ES-I3 (cell line): ENCODE results near the gene SYCE1.
"Not testable (repeated sequence)": the region's sequence is repeated elsewhere in the genome, so short reads cannot be mapped to it uniquely, and the experiment has no call there.

Source experiments
- H3K36me3 ChIP-seq: 2 replicates; pipeline ENCODE4 v1.6.1; 2013; ENCODE audit warnings: mild to moderate bottlenecking, low read length, control low read depth, moderate library complexity; ENCODE audit not compliant: insufficient read depth
- H3K4me1 ChIP-seq: 2 replicates; pipeline ENCODE4 v1.6.1; 2013; ENCODE audit warnings: mild to moderate bottlenecking, control low read depth, low read length; ENCODE audit not compliant: insufficient read depth
- H3K9ac ChIP-seq: 2 replicates; pipeline ENCODE4 v1.6.1; 2013; ENCODE audit warnings: low read depth, mild to moderate bottlenecking, low read length, moderate library complexity
- H3K9me3 ChIP-seq: 2 replicates; pipeline ENCODE4 v1.6.1; 2013; ENCODE audit warnings: mild to moderate bottlenecking, low read length, moderate library complexity; ENCODE audit not compliant: control insufficient read depth, insufficient read depth

SYCE1 gene

DNA sequence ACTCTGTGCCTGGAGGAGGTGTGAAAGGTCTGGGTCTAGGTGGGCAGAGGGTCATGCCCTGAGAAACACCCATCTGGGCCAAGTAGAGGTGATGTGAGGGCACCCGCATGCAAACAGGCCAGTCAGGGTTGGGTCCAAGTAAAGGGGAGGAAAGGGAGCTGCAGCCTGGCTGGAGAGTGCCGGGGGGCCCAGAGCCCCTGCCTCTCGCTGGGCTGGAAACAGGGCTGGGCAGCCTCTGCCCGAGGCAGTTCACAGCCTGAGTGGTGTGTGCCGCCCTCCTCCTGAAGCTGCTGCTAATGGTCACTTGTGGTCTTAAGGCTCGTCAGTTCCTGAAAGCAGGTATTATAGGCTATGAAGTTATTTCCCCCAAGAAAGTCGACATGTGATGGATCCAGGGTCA is 31.0 kb downstream of the SYCE1 start:
- H3K4me1 ChIP-seq = no peaks in the 10 kb centered on the region
- no peaks in the 10 kb centered on the region for H3K9me3 ChIP-seq
- no peaks in the 10 kb centered on the region for H3K36me3 ChIP-seq
- H3K9ac ChIP-seq = no peak overlapping the region

- Histone ChIP-seq H3K4me1 (no peaks in the 10 kb centered on the region), H3K36me3 (no peaks in the 10 kb centered on the region), H3K9ac (no peak overlapping the region), H3K9me3 (no peaks in the 10 kb centered on the region)
These were observed 32.5 kb downstream of the SYCE1 start for GRCh38 chr10:133532871-133533270.

- Histone ChIP-seq H3K4me1 (no peaks in the 10 kb centered on the region), H3K9me3 (no peaks in the 10 kb centered on the region), H3K36me3 (no peaks in the 10 kb centered on the region), H3K9ac (no peak overlapping the region)
These were observed 34.9 kb downstream of the SYCE1 start for GRCh38 chr10:133530506-133530905.

GRCh38 chr10:133529576-133529946 is 35.8 kb downstream of the SYCE1 start:
- Histone ChIP-seq H3K9ac (peak overlapping the region; percentile 44; the same call in 1 of the 2 replicates), H3K4me1 (no peaks in the 10 kb centered on the region), H3K9me3 (no peaks in the 10 kb centered on the region), H3K36me3 (no peaks in the 10 kb centered on the region)

- Histone ChIP-seq H3K36me3 (no peaks in the 10 kb centered on the region), H3K9ac (peak overlapping the region; percentile 44; the same call in 1 of the 2 replicates), H3K9me3 (no peaks in the 10 kb centered on the region), H3K4me1 (no peaks in the 10 kb centered on the region)
These were observed 36.4 kb downstream of the SYCE1 start for GRCh38 chr10:133528845-133529575.

DNA sequence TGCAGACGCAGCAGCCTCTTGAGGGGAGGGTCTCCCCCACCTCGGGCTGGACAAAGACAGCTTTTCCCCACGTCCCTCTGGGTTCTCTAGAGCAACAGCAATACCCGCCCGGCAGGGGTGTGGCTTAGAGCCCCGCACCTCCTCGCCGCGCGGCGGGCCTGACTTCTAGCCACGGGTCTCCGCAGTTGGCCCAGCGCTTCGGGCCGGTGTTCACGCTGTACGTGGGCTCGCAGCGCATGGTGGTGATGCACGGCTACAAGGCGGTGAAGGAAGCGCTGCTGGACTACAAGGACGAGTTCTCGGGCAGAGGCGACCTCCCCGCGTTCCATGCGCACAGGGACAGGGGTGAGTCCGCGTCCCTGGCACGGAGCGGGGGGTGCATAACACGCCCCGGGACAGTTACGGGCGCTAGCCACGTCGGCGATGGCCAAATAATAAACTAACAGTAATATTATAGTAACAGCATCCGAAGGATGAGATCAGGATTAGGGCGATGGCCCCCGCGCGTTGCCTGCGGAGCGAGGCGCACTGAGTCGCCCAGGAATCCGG is 37.0 kb downstream of the SYCE1 start:
- Histone ChIP-seq H3K36me3 (no peaks in the 10 kb centered on the region), H3K9ac (peak overlapping the region; percentile 44; the same call in 1 of the 2 replicates)

GRCh38 chr10:133527771-133528271 is 37.6 kb downstream of the SYCE1 start:
- Histone ChIP-seq H3K4me1 (no peaks in the 10 kb centered on the region), H3K36me3 (no peaks in the 10 kb centered on the region), H3K9me3 (no peaks in the 10 kb centered on the region), H3K9ac (peak overlapping the region; percentile 44; the same call in 1 of the 2 replicates)

More for the DNA sequence above, 37.0 kb downstream of the SYCE1 start:
- H3K4me1 ChIP-seq = no peaks in the 10 kb centered on the region
- no peaks in the 10 kb centered on the region for H3K9me3 ChIP-seq

- no peaks in the 10 kb centered on the region for H3K36me3 ChIP-seq
- H3K9ac ChIP-seq = peak within 1 kb of the TSS; percentile 44; the same call in 1 of the 2 replicates
- no peaks in the 10 kb centered on the region for H3K9me3 ChIP-seq
- H3K4me1 ChIP-seq = no peaks in the 10 kb centered on the region
These were observed 38.3 kb downstream of the SYCE1 start, which contains the start of gene CYP2E1 for GRCh38 chr10:133526957-133527588. CYP2E1 (plus strand) TSS chr10:133527363; CDS start chr10:133527396, 33 bp downstream.

DNA sequence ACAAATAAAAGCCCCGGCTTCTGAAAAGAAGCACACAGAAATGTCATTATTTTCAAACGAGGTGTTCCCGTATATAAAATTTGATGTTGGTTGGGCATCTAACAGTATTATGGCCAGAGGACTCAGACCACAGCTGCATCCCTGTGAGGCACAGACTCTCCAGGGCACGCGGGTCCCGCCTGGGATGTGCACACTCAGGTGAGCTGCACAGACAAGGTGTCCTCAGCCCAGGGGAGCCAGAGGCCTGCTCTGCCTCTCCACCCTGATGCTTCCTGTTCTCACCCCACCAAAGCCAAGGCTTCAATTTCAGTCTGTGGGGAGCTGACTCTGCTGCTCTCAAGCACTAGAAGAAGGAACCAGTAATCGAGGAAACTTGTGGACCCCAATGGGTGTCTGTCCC is 39.9 kb downstream of the SYCE1 start:
- H3K9me3 ChIP-seq = no peaks in the 10 kb centered on the region
- no peak overlapping the region for H3K9ac ChIP-seq
- H3K36me3 ChIP-seq = no peaks in the 10 kb centered on the region

DNA sequence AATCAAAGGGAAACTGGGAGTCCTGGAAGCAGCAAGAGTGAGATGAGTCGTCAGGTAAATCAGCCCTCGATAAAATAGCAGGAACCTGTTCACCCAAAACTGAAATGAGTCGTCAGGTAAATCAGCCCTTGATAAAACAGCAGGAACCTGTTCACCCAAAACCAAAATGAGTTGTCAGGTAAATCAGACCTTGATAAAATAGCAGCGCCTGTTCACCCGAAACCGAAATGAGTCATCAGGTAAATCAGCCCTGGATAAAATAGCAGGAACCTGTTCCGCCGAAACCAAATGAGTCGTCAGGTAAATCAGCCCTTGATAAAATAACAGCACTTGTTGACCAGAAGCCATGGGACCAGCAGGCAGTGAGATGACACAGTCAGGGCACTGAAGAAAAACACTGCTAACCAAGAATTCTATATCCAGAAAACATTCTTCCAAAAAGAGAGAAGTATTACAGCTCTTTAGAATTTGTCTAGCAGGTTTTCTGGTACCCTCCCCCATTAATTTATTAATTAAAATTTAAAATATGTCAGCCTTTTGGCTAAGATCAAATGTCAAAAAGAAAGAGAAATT is 41.7 kb downstream of the SYCE1 start:
- no peaks in the 10 kb centered on the region for H3K9me3 ChIP-seq
- H3K9ac ChIP-seq = no peak overlapping the region
- no peaks in the 10 kb centered on the region for H3K4me1 ChIP-seq
- no peaks in the 10 kb centered on the region for H3K36me3 ChIP-seq

More for the DNA sequence above, 39.9 kb downstream of the SYCE1 start:
- H3K4me1 ChIP-seq = no peaks in the 10 kb centered on the region

GRCh38 chr10:133520193-133520738 is 45.1 kb downstream of the SYCE1 start:
- Histone ChIP-seq H3K36me3 (no peaks in the 10 kb centered on the region), H3K9me3 (no peaks in the 10 kb centered on the region), H3K9ac (peak overlapping the region; percentile 51; the same call in 1 of the 2 replicates), H3K4me1 (no peaks in the 10 kb centered on the region)

GRCh38 chr10:133518517-133518916 is 46.9 kb downstream of the SYCE1 start:
- H3K9ac ChIP-seq, H3K36me3 ChIP-seq, H3K4me1 ChIP-seq, H3K9me3 ChIP-seq: not testable (repeated sequence)

GRCh38 chr10:133516057-133516456 is 49.3 kb downstream of the SYCE1 start:
- Histone ChIP-seq H3K36me3 (no peaks in the 10 kb centered on the region), H3K9me3 (no peaks in the 10 kb centered on the region), H3K4me1 (no peaks in the 10 kb centered on the region), H3K9ac (no peak overlapping the region)

- H3K4me1 ChIP-seq = no peaks in the 10 kb centered on the region
- H3K36me3 ChIP-seq = no peaks in the 10 kb centered on the region
- H3K9ac ChIP-seq = no peak overlapping the region
- H3K9me3 ChIP-seq = no peaks in the 10 kb centered on the region
These were observed 49.9 kb downstream of the SYCE1 start for GRCh38 chr10:133515471-133515870.
